Measurements from ENCODE around the gene HNRNPA1.
"Not testable (repeated sequence)": the region's sequence is repeated elsewhere in the genome, so short reads cannot be mapped to it uniquely, and the experiment has no call there.

HNRNPA1 gene

GRCh38 chr12:54299515-54300224 lies 19.1 kb downstream of the HNRNPA1 start:
- DNase-seq (ENCODE audit: low spot score) = no peak

GRCh38 chr12:54300225-54300731 lies 19.8 kb downstream of the HNRNPA1 start:
- DNase-seq (ENCODE audit: low spot score) = no peak

DNA sequence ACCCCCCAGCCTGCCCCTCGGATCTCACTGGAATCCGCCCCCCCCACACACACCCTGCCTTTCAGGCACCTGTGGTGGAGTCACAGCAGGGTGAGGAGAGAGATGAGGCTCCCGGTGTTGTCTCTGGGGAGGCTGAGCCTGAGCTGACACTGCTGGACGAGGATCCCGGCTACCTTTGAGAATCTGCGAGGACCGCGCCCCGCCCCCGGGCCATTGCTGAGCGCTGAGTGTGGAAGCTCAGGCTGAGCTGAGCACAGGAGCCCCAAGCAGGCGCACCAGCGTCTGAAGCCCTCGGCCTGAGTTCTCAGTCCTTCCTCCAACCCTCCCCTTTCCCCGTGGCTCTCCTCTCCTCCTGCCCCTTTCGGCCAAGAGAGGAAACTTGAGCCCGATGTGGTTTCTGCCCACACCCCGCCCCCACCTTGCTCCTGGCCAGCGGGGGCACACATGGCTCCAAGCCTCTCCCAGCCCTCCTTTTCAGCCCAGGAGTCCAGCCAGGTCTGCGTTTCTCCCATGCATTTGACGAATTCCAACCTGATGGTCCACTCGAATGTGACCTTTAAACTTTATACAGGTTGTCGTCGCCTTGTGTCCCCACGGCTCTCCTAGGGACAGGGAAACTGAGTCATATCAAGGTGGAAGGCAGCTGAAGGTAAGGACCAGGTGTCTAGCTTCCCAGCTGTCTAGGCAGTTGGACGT lies 20.4 kb downstream of the HNRNPA1 start, which contains the start of gene NFE2:
NFE2 (minus strand) TSS at position 284 of the 696 bp plus-strand sequence. CDS start 5,767 bp downstream, outside the sequence.
- no peak for DNase-seq (ENCODE audit: low spot score)

DNA sequence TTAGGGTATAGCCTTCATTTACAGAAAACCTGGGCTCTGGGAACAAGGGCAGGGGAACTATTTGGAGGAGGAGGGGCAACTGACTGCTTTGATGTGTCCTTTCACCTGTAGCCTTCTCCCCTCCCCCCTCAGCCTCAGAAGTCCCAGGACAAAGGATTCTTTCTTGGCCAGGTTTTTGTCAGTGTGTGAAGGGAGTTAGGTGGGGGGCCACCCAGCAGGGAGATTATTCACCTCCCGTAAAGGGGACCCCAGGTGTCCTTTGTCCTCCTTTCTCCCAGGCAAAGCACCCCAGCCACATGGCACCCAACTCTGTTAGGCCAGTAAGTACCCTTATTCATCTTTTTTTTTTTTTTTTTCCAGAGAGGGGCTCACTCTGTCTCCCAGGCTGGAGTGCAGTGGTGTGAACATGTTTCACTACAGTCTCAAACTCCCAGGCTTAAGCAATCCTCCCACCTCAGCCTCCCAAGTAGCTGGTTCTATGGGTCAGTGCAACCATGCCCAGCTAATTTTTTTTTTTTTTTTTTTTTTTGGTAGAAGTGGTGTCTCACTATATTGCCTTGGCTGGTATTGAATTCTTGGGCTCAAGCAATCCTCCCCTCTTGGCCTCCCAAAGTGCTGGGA lies 21.0 kb downstream of the HNRNPA1 start:
- no peak for DNase-seq (ENCODE audit: low spot score)

GRCh38 chr12:54303640-54304039 lies 23.1 kb downstream of the HNRNPA1 start:
- no peak for DNase-seq (ENCODE audit: low spot score)

DNA sequence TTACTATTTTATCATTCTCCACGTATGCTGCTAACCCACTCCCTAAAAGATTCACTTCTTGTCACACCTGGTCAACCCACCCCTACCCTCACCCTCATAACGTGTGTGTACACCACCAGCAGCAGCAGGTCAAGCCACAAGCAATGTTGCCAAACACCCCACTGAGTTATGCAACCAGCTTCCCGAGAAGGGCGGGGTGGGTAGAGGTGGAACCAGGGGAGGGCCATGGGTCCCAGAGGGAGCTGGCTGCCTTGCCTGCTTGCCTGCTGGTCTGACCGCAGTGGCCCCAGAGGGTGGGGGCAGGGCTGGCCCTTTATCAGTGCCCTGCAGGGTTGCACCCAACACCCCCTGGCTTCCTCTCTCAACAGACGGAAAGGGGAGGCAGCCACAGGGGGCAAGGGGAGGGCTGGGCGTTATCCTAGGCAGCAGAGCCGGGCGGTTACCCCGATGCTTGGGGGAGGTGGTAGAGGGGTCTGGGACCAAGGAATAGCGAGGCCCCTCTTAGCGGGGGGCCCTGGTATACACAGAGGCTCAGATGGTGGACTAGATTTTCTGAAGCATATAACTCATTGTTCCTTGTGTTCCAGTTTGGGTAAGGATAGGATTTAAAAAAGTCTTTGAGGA lies 23.8 kb downstream of the HNRNPA1 start:
- DNase-seq (ENCODE audit: low spot score) = no peak

DNA sequence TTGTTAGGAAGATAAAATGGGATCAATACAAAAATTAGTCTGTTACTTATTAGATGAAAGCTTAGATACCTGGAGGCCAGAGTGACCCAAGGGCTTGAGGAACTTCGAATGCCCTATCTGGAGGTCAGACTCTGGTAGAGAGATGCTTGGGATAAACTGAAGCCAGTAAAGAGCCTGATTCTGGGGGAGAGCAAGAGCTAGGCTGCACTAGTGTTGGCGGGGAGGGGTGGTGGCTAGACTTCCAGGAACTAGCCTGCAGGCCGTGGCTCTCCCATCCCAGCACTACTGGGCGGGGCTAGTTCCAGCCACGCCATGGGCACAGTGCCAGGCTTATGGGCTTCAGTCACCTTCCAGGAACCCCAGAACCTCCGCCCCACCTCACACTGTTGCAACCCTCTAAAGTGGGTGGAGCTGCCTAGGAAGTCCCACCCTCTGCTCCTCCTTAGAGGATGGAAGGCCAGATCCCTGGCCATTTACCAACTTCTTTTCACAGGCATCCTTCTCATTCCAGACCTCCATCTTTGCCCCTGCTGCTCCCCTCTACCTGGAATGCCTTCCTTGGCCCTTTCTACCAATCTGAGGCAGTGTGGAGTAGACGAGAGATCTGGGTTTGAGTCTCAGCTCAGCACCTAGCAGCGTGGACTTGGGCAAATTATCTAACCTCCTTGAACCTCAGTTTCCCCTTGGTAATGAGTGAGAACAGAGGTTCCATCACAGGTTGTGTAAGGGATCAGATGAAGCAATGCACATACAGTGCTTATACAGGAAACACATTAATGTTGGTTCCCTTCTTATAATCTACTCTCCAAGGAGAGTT lies 26.6 kb downstream of the HNRNPA1 start:
- DNase-seq (ENCODE audit: low spot score) = no peak

- no peak for DNase-seq (ENCODE audit: low spot score)
These were observed 30.5 kb downstream of the HNRNPA1 start for GRCh38 chr12:54311051-54311450.

GRCh38 chr12:54312309-54312708 lies 31.8 kb downstream of the HNRNPA1 start:
- not testable (repeated sequence) for DNase-seq (ENCODE audit: low spot score)

DNA sequence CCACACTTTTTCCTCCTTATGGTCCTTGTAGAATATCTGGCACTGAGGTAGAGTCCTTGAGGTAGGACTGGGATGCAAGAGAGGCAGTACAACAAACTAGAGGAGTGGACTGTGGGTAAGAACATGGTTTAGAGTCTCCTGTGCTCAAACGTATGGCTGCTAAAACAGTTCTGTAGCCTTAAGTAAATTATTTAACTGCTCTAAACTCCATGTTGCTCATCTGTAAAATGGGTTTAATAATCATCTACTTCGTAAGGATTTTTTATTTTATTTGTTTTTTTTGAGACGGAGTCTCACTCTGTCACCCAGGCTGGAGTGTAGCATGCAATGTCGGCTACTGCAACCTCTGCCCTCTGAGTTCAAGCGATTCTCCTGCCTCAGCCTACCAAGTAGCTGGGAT lies 40.8 kb downstream of the HNRNPA1 start:
- no peak for DNase-seq (ENCODE audit: low spot score)

DNA sequence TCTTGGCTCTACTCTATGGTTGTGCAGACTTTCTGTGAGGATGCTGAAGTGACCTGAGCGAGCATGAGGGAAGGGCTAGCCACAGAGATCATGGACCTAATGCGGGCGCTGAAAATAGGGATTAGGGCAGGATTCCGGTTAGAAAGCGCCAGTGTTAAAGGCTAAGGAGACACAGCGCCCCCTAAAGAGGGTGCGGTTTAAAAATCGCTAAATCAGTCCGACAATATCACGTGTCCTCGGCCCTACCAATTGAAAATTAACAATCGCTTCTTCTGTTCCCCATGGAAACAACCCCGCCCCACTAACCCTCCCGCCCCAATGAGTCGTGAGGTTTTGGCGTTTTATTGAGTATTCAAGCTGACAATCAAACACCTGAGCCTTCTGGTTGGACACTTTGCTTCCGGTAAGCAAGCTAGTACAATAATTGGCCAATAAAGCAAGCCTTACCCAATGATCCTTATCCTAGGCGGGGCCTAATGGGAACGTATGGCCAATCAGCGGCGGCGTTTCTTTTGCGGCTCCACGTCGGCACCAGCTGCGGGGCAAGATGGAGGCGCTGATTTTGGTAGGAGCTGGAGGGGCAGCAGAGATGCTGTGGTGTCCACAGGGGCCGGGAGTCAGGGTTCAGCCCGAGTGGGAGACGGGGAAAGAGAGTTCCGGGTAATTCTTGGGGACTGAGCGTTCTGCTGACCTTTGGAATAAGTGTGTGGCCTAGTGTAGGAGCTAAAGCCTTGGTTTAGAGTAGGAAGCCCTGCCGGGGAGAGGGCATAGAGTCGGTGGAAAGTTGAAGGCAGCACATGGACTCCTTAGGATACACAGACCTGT lies 44.3 kb downstream of the HNRNPA1 start, which contains the start of gene COPZ1:
COPZ1 (plus strand) TSS at position 515 of the 825 bp plus-strand sequence; CDS start at position 548, 33 bp downstream.
- DNase-seq (ENCODE audit: low spot score) = peak; percentile 100

DNA sequence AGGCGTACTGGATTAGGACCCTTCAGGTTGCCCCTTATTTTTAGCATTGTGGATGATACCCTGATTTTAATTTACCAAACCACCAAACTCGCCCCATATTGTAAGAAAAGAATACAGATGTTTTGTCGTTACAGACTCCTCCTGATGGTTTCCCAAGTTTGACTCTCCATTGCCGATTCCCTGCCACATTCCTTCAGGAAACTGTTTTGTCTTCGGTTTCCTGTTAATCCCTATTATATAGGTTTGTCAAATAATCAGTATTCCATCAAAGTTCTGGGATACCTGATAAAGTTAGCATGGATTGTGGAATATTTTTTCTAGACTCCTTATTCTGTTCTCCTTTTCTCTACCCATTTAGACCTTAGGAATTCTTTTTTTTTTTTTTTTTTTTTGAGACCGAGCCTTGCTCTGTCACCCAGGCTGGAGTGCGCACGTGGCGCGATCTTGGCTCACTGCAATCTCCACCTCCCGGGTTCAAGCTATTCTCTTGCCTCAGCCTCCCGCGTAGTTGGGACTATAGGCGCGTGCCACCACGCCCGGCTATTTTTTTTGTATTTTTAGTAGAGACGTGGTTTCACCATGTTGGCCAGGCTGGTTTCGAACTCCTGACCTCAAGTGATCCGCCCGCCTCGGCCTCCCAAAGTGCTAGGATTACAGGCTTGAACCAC lies 45.0 kb downstream of the HNRNPA1 start:
- DNase-seq (ENCODE audit: low spot score) = not testable (repeated sequence)

DNA sequence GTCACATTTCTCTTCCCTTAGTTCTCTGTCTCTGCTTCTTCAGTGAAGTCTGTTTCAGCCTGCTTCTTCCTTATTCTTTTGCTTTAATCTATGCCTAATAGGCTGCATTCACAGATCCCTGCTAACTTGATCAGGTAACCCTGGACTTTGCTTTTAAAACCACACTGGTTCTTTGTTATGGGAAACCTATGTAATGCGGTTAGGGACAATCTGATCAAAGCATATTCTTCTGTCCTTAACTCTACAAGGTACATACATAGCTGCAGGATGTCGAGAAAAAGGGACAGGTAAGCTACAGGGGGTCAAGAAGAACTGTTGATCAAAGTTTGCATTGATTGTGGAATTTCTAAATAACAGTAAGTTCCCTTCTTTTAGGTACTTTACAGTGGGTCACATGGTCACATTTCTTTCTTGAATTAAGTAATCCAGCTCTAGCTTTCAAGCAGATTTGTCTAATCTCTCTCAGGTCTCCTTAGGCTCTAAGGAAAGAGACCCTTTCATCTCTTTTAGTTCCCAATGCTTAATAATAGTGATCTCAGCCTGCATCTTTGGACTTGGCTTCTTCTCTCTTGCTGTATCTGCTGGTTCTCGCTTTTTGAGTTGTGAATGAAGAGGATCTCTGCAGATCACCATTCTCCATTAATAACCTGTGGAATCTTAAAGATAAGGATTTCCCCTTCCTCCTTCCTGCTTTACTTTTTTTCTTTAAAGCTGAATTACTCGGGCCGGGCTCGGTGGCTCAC lies 48.2 kb downstream of the HNRNPA1 start:
- DNase-seq (ENCODE audit: low spot score) = no peak

GRCh38 chr12:54329759-54330158 lies 49.2 kb downstream of the HNRNPA1 start:
- peak; percentile 48 for DNase-seq (ENCODE audit: low spot score)

- no peak for DNase-seq (ENCODE audit: low spot score)
These were observed 49.9 kb downstream of the HNRNPA1 start for GRCh38 chr12:54330442-54330841.

DNA sequence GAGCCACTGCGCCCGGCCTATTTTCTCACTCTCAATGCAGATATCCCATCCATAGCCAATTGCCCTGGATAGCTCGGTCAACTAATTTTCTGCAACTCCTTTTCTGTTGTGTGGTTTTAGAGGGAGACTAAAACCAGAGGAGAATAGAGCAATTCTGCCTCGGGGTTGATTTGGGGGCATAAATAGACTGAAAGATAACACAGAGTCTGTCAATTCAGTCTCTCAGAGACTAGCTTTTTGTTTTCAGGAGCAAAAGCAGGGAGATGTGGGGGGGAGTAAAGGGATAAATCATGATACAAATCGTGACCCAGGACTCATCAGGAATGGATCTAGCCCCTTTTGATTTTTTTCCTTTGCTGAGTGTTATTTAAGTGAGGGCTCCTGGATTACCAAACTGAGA lies 50.9 kb downstream of the HNRNPA1 start:
- no peak for DNase-seq (ENCODE audit: low spot score)

- no peak for DNase-seq (ENCODE audit: low spot score)
These were observed 53.0 kb downstream of the HNRNPA1 start for GRCh38 chr12:54333420-54334034.

Measured in kidney capillary endothelial cell (primary cell).